T-helper 1 cell (primary cell): ENCODE measurements around the gene GAL3ST2.
"Not testable (repeated sequence)": the region's sequence is repeated elsewhere in the genome, so short reads cannot be mapped to it uniquely, and the experiment has no call there.

Experiments used
- DNase-seq, 5 donors: peaks; one replicate each; pipeline ENCODE4 v3.0.0-alpha.2; 2012 to 2020

GAL3ST2 gene

GRCh38 chr2:241768850-241769249 is 7.8 kb upstream of the GAL3ST2 start:
- no peak for DNase-seq

GRCh38 chr2:241769819-241770184 is 6.8 kb upstream of the GAL3ST2 start:
- DNase-seq: no peak

- DNase-seq: no peak
These were observed 6.3 kb upstream of the GAL3ST2 start for GRCh38 chr2:241770185-241770935.

- no peak for DNase-seq
These were observed 5.7 kb upstream of the GAL3ST2 start for GRCh38 chr2:241770936-241771285.

GRCh38 chr2:241771286-241772062 is 5.1 kb upstream of the GAL3ST2 start:
- DNase-seq: no peak

- peak in 2 of 5 donors; percentile 29 to 50 for DNase-seq
These were observed 4.5 kb upstream of the GAL3ST2 start for GRCh38 chr2:241772063-241772499.

GRCh38 chr2:241773511-241774418 is 2.9 kb upstream of the GAL3ST2 start:
- DNase-seq: no peak

- no peak for DNase-seq
These were observed 2.0 kb upstream of the GAL3ST2 start for GRCh38 chr2:241774419-241775222.

GRCh38 chr2:241775223-241776177 is 1.1 kb upstream of the GAL3ST2 start:
- no peak for DNase-seq

GRCh38 chr2:241777170-241777685 is 606 bp downstream of the GAL3ST2 start:
- DNase-seq: no peak

GRCh38 chr2:241777686-241778627 is 1.3 kb downstream of the GAL3ST2 start:
- DNase-seq: no peak

GRCh38 chr2:241780939-241781569 is 4.4 kb downstream of the GAL3ST2 start:
- DNase-seq: no peak

GRCh38 chr2:241782053-241782452 is 5.4 kb downstream of the GAL3ST2 start:
- not testable (repeated sequence) for DNase-seq

GRCh38 chr2:241788135-241788534 is 11.5 kb downstream of the GAL3ST2 start:
- no peak for DNase-seq

- peak in 1 of 5 donors; percentile 45 for DNase-seq
These were observed 11.9 kb downstream of the GAL3ST2 start for GRCh38 chr2:241788572-241788971.

GRCh38 chr2:241791385-241791784 is 14.8 kb downstream of the GAL3ST2 start:
- DNase-seq: not testable (repeated sequence)

- no peak for DNase-seq
These were observed 16.8 kb downstream of the GAL3ST2 start for GRCh38 chr2:241793385-241793784.

- DNase-seq: no peak
These were observed 17.7 kb downstream of the GAL3ST2 start for GRCh38 chr2:241794250-241794823.
